Naive thymus-derived CD8-positive, alpha-beta T cell (primary cell): ENCODE results near the gene GNB1L. TPM values are rescaled to one million over a fixed set of nuclear protein-coding genes. Genes with fewer than 3 reads are reported as not detected.
A peak's percentile ranks its signal among the peaks of the same experiment; 100 is the strongest.

Experiments used
- ATAC-seq, 2 donors: fragments of 150-1000 bp; cut with Tn5 transposase in 1 of 2; sonication (Bioruptor Pico), chemical (Tn5 transposase) in 1 of 2; 1 replicate in 1 of 2; 2 replicates in 1 of 2; pipeline ENCODE4 v1.10.0; 2021; ENCODE audit warnings: mild to moderate bottlenecking in 2 of 2, moderate library complexity in 2 of 2
- POLR2A ChIA-PET: fragments of 350-600 bp; sonication (Branson Sonifier 250); formaldehyde crosslinking; loops from one replicate; lab custom pipeline; 2021; ENCODE audit warnings: antibody characterized with exemption; lab: Charles Lee
- DNase-seq, 10 donors: peaks; one replicate each; pipeline versions ENCODE4 v3.0.0 to v3.0.0-alpha.2; 2020 to 2022
- H3K27ac Mint-ChIP-seq, 10 donors: one replicate each; pipeline ENCODE4 v1.8.0; 2020 to 2022; ENCODE audit warnings: mild to moderate bottlenecking in 10 of 10, mixed read lengths in 10 of 10, moderate library complexity in 4 of 10, inconsistent platforms in 1 of 10
- H3K27me3 Mint-ChIP-seq, 5 donors: one replicate each; pipeline ENCODE4 v1.8.0; 2021 to 2022; ENCODE audit warnings: mixed read lengths in 5 of 5
- H3K36me3 Mint-ChIP-seq, 3 donors: one replicate each; pipeline ENCODE4 v1.8.0; 2020 to 2022; ENCODE audit warnings: mixed read lengths in 3 of 3, mild to moderate bottlenecking in 2 of 3, inconsistent platforms in 1 of 3
- H3K4me1 Mint-ChIP-seq, 4 donors: one replicate each; pipeline ENCODE4 v1.8.0; 2021 to 2022; ENCODE audit warnings: mixed read lengths in 4 of 4
- H3K4me3 Mint-ChIP-seq, 10 donors: one replicate each; pipeline ENCODE4 v1.8.0; 2020 to 2022; ENCODE audit warnings: mild to moderate bottlenecking in 10 of 10, mixed read lengths in 10 of 10, moderate library complexity in 6 of 10, inconsistent platforms in 1 of 10
- H3K9me3 Mint-ChIP-seq, 9 donors: one replicate each; pipeline ENCODE4 v1.8.0; 2020 to 2022; ENCODE audit warnings: mixed read lengths in 9 of 9, mild to moderate bottlenecking in 3 of 9, inconsistent platforms in 1 of 9, moderate library complexity in 1 of 9
- polyA plus RNA-seq, 3 donors: library from polyadenylated mRNA; unstranded; fragments of 300-500 nt; fragmentation: Illumina TruSeq; gene quantifications; one replicate each; pipeline ENCODE4 v1.2.3, GENCODE V29; 2021
- total RNA-seq, 8 experiments: library from RNA in 2 of 8; stranded (reverse) in 2 of 8; gene quantifications; one replicate each; pipeline ENCODE4 v1.2.3 and lab custom pipeline; 2021 to 2026

GNB1L gene
- total and polyA plus RNA-seq, 5 experiments from 2014 or later: 11.0 to 18.7 (median 12.5) TPM

GRCh38 chr22:19814428-19814827 lies 40.2 kb downstream of the GNB1L start:
- Mint-ChIP-seq H3K4me3 (no peak overlapping the region), H3K4me1 (peaks cover 10 to 17% (median 12%) of the 10 kb centered on the region in 4 donors), H3K27ac (peak overlapping the region in 2 of 10 donors; percentile 57 to 66), H3K9me3 (no peaks in the 10 kb centered on the region), H3K36me3 (peaks cover 0 to 18% (median 7%) of the 10 kb centered on the region in 3 donors), H3K27me3 (no peaks in the 10 kb centered on the region)
- no peak for ATAC-seq
- POLR2A ChIA-PET: no interaction called here
- DNase-seq: no peak

- Mint-ChIP-seq H3K4me1 (peaks cover 10 to 17% (median 12%) of the 10 kb centered on the region in 4 donors), H3K36me3 (peaks cover 0 to 18% (median 7%) of the 10 kb centered on the region in 3 donors), H3K9me3 (no peaks in the 10 kb centered on the region), H3K4me3 (no peak overlapping the region), H3K27me3 (no peaks in the 10 kb centered on the region), H3K27ac (peak overlapping the region in 2 of 10 donors; percentile 12 to 73)
- POLR2A ChIA-PET: no interaction called here
- ATAC-seq (no peak), DNase-seq (no peak)
These were observed 41.8 kb downstream of the GNB1L start for GRCh38 chr22:19812910-19813309.

GRCh38 chr22:19811811-19812771 lies 42.6 kb downstream of the GNB1L start:
- POLR2A ChIA-PET: no interaction called here
- peaks cover 9 to 17% (median 11%) of the 10 kb centered on the region in 4 donors for H3K4me1 Mint-ChIP-seq
- no peak for ATAC-seq
- peak overlapping the region in 1 of 10 donors; percentile 73 for H3K27ac Mint-ChIP-seq
- peak in 1 of 10 donors; percentile 9 for DNase-seq
- no peaks in the 10 kb centered on the region for H3K9me3 Mint-ChIP-seq
- H3K27me3 Mint-ChIP-seq: no peaks in the 10 kb centered on the region
- H3K36me3 Mint-ChIP-seq: peaks cover 0 to 20% (median 7%) of the 10 kb centered on the region in 3 donors
- H3K4me3 Mint-ChIP-seq: peak overlapping the region in 1 of 10 donors; percentile 33

GRCh38 chr22:19811211-19811621 lies 43.5 kb downstream of the GNB1L start:
- H3K4me3 Mint-ChIP-seq: peak overlapping the region in 2 of 10 donors; percentile 22 to 48
- H3K27me3 Mint-ChIP-seq: no peaks in the 10 kb centered on the region
- peak in 1 of 10 donors; percentile 12 for DNase-seq
- peak overlapping the region in 6 of 10 donors; percentile 15 to 90 (median 46) for H3K27ac Mint-ChIP-seq
- peaks cover 0 to 22% (median 7%) of the 10 kb centered on the region in 3 donors for H3K36me3 Mint-ChIP-seq
- H3K9me3 Mint-ChIP-seq: no peaks in the 10 kb centered on the region
- no peak for ATAC-seq
- peaks cover 7 to 17% (median 11%) of the 10 kb centered on the region in 4 donors for H3K4me1 Mint-ChIP-seq
- POLR2A ChIA-PET: interaction anchor here (1.1 kb wide), 1 partner anchor 81 kb away, joined by 3 read pairs; no protein-coding TSS in a partner anchor

GRCh38 chr22:19810381-19811201 lies 44.1 kb downstream of the GNB1L start:
- Mint-ChIP-seq H3K4me1 (peaks cover 7 to 17% (median 10%) of the 10 kb centered on the region in 4 donors), H3K4me3 (peak overlapping the region in 5 of 10 donors; percentile 7 to 48 (median 23)), H3K36me3 (peaks cover 0 to 22% (median 7%) of the 10 kb centered on the region in 3 donors), H3K27me3 (no peaks in the 10 kb centered on the region), H3K9me3 (no peaks in the 10 kb centered on the region), H3K27ac (peak overlapping the region in 7 of 10 donors; percentile 40 to 90 (median 62))
- peak in 5 of 10 donors; percentile 12 to 61 (median 40) for DNase-seq
- POLR2A ChIA-PET: interaction anchor here (1.1 kb wide), 1 partner anchor 82 kb away, joined by 3 read pairs; no protein-coding TSS in a partner anchor
- peak; percentile 68 to 98 for ATAC-seq

GRCh38 chr22:19809741-19810140 lies 44.9 kb downstream of the GNB1L start:
- Mint-ChIP-seq H3K36me3 (peaks cover 0 to 21% (median 7%) of the 10 kb centered on the region in 3 donors), H3K4me3 (no peak overlapping the region), H3K27me3 (no peaks in the 10 kb centered on the region), H3K27ac (peak overlapping the region in 6 of 10 donors; percentile 18 to 90 (median 40)), H3K9me3 (no peaks in the 10 kb centered on the region), H3K4me1 (peaks cover 7 to 17% (median 10%) of the 10 kb centered on the region in 4 donors)
- POLR2A ChIA-PET: interaction anchor here (0.6 kb wide), 1 partner anchor 210 kb away, joined by 6 read pairs; no protein-coding TSS in a partner anchor
- ATAC-seq: no peak
- no peak for DNase-seq

- Mint-ChIP-seq H3K27me3 (no peaks in the 10 kb centered on the region), H3K4me1 (peaks cover 7 to 17% (median 10%) of the 10 kb centered on the region in 4 donors), H3K27ac (peak overlapping the region in 2 of 10 donors; percentile 71 to 78), H3K9me3 (no peaks in the 10 kb centered on the region), H3K36me3 (peaks cover 0 to 16% (median 5%) of the 10 kb centered on the region in 3 donors), H3K4me3 (no peak overlapping the region)
- DNase-seq: no peak
- ATAC-seq: no peak
- POLR2A ChIA-PET: no interaction called here
These were observed 45.7 kb downstream of the GNB1L start for GRCh38 chr22:19808873-19809478.

GRCh38 chr22:19807914-19808872 lies 46.5 kb downstream of the GNB1L start:
- no peaks in the 10 kb centered on the region for H3K27me3 Mint-ChIP-seq
- H3K36me3 Mint-ChIP-seq: peaks cover 0 to 16% (median 5%) of the 10 kb centered on the region in 3 donors
- no peak overlapping the region for H3K4me3 Mint-ChIP-seq
- ATAC-seq: no peak
- POLR2A ChIA-PET: no interaction called here
- H3K27ac Mint-ChIP-seq: peak overlapping the region in 2 of 10 donors; percentile 63 to 71
- H3K4me1 Mint-ChIP-seq: peaks cover 7 to 17% (median 10%) of the 10 kb centered on the region in 4 donors
- no peaks in the 10 kb centered on the region for H3K9me3 Mint-ChIP-seq
- DNase-seq: no peak

- ATAC-seq (no peak), DNase-seq (peak in 1 of 10 donors; percentile 62)
- no peak overlapping the region for H3K4me3 Mint-ChIP-seq
- POLR2A ChIA-PET: no interaction called here
- H3K36me3 Mint-ChIP-seq: peaks cover 0 to 16% (median 0%) of the 10 kb centered on the region in 3 donors
- no peaks in the 10 kb centered on the region for H3K27me3 Mint-ChIP-seq
- H3K9me3 Mint-ChIP-seq: no peaks in the 10 kb centered on the region
- H3K4me1 Mint-ChIP-seq: peaks cover 7 to 17% (median 10%) of the 10 kb centered on the region in 4 donors
- H3K27ac Mint-ChIP-seq: peak overlapping the region in 2 of 10 donors; percentile 37 to 69
These were observed 47.3 kb downstream of the GNB1L start for GRCh38 chr22:19807161-19807913.
